A549 (cell line): ENCODE results near the gene NDUFAF3. TPM values are rescaled to one million over a fixed set of nuclear protein-coding genes. Genes with fewer than 3 reads are reported as not detected.

Source experiments
- ATAC-seq, 2 experiments: fragments of 200-7000 bp in 1 of 2; fragments of >200 bp in 1 of 2; cut with Nextera tagmentation in 1 of 2; cut with Tn5 transposase in 1 of 2; 3 replicates each; pipeline versions ENCODE4 v1.8.0 to v1.9.1; 2018 to 2020; ENCODE audit warnings: mild to moderate bottlenecking in 1 of 2, moderate library complexity in 1 of 2
- CTCF ChIA-PET: fragments of 300-600 bp; sonication (Branson Sonifier 250); formaldehyde crosslinking; extraction: SDS; loops from one replicate; lab custom pipeline; 2021; ENCODE audit warnings: antibody characterized with exemption, inconsistent platforms; lab: Yijun Ruan, JAX
- POLR2A ChIA-PET: fragments of 350-600 bp; formaldehyde crosslinking; extraction: SDS; loops from one replicate; lab custom pipeline; 2021; ENCODE audit warnings: antibody characterized with exemption, inconsistent platforms; lab: Yijun Ruan, JAX
- DNase-seq, 2 experiments: peaks; one replicate each; pipeline versions ENCODE4 v3.0.0 to v3.0.0-alpha.2; 2011 to 2016; ENCODE audit warnings: low read depth in 1 of 2, low spot score in 1 of 2
- FAIRE-seq: peaks from 2 replicates; lab custom pipeline; 2011; peaks lifted over from hg19 to GRCh38; lab: Jason Lieb, UNC
- H3K27ac ChIP-seq, 2 experiments: fragments of >200 bp; sonication (Bioruptor Twin); formaldehyde crosslinking; 3 replicates each; pipeline ENCODE4 v1.5.1; 2016 to 2017
- H3K4me1 ChIP-seq: fragments of >200 bp; sonication (Bioruptor Twin); formaldehyde crosslinking; 3 replicates; pipeline ENCODE4 v1.6.1; 2016
- H3K4me2 ChIP-seq: fragments of >200 bp; sonication (Bioruptor Twin); formaldehyde crosslinking; 3 replicates; pipeline ENCODE4 v1.6.1; 2016
- H3K4me3 ChIP-seq: fragments of >200 bp; sonication (Bioruptor Twin); formaldehyde crosslinking; 3 replicates; pipeline ENCODE4 v1.5.1; 2016
- H3K9me3 ChIP-seq: fragments of >200 bp; sonication (Bioruptor Twin); formaldehyde crosslinking; 3 replicates; pipeline ENCODE4 v1.6.1; 2016
- ATOH8 ChIP-seq: fragments of 250-450 bp; sonication (Bioruptor Pico); IDR thresholded peaks from 2 replicates; pipeline ENCODE4 v1.5.0; 2020; ENCODE audit warnings: low read depth, mild to moderate bottlenecking, moderate library complexity
- CBX2 ChIP-seq: fragments of 200-600 bp; sonication (generic); IDR thresholded peaks from 2 replicates; pipeline ENCODE4 v1.6.1; 2016; ENCODE audit warnings: low read depth, mild to moderate bottlenecking, borderline replicate concordance
- CBX8 ChIP-seq: fragments of 200-600 bp; sonication (generic); IDR thresholded peaks from 2 replicates; pipeline ENCODE4 v1.6.1; 2016
- CEBPB ChIP-seq, 2 experiments: fragments of >200 bp in 1 of 2; sonication (Bioruptor Twin) in 1 of 2; formaldehyde crosslinking in 1 of 2; IDR thresholded peaks; 2 replicates each; pipeline ENCODE4 v1.6.1; 2012 to 2016
- CHD4 ChIP-seq: fragments of 200-600 bp; sonication (generic); IDR thresholded peaks from 2 replicates; pipeline ENCODE4 v1.6.1; 2016; ENCODE audit warnings: antibody characterized with exemption, mild to moderate bottlenecking, borderline replicate concordance
- E2F6 ChIP-seq: IDR thresholded peaks from 2 replicates; pipeline ENCODE4 v1.6.1; 2012; ENCODE audit warnings: low read depth, borderline replicate concordance
- EHF ChIP-seq: fragments of 250-450 bp; sonication (Bioruptor Pico); IDR thresholded peaks from 2 replicates; pipeline ENCODE4 v1.5.0; 2020; ENCODE audit warnings: mild to moderate bottlenecking
- EHMT2 ChIP-seq: fragments of 200-600 bp; sonication (generic); IDR thresholded peaks from 2 replicates; pipeline ENCODE4 v1.6.1; 2016; ENCODE audit warnings: antibody characterized with exemption, low read depth, mild to moderate bottlenecking, moderate library complexity
- ESRRA ChIP-seq: fragments of 150-350 bp; IDR thresholded peaks from 2 replicates; pipeline ENCODE4 v1.6.1; 2014; ENCODE audit warnings: mild to moderate bottlenecking, low read length, borderline replicate concordance
- FOXS1 ChIP-seq: fragments of 250-450 bp; sonication (Bioruptor Pico); IDR thresholded peaks from 2 replicates; pipeline ENCODE4 v1.5.0; 2020; ENCODE audit warnings: mild to moderate bottlenecking, moderate library complexity
- HDAC2 ChIP-seq: fragments of 200-600 bp; sonication (generic); IDR thresholded peaks from 2 replicates; pipeline ENCODE4 v1.6.1; 2016
- HEYL ChIP-seq: fragments of 250-450 bp; sonication (Bioruptor Pico); IDR thresholded peaks from 2 replicates; pipeline ENCODE4 v1.8.0; 2021; ENCODE audit warnings: mild to moderate bottlenecking, moderate library complexity
- HMGXB4 ChIP-seq: fragments of 250-450 bp; sonication (Bioruptor Pico); IDR thresholded peaks from 2 replicates; pipeline ENCODE4 v1.5.0; 2021; ENCODE audit warnings: mild to moderate bottlenecking, moderate library complexity, borderline replicate concordance
- HOXB13 ChIP-seq: fragments of 250-450 bp; sonication (Bioruptor Pico); IDR thresholded peaks from 2 replicates; pipeline ENCODE4 v1.5.0; 2020; ENCODE audit warnings: low read depth, mild to moderate bottlenecking, moderate library complexity
- KDM1A ChIP-seq: fragments of 200-600 bp; sonication (generic); IDR thresholded peaks from 2 replicates; pipeline ENCODE4 v1.6.1; 2016; ENCODE audit warnings: low read depth, mild to moderate bottlenecking
- KDM5A ChIP-seq: fragments of 200-600 bp; sonication (generic); IDR thresholded peaks from 2 replicates; pipeline ENCODE4 v1.6.1; 2016; ENCODE audit warnings: antibody characterized with exemption, mild to moderate bottlenecking
- NR3C1 ChIP-seq: fragments of >200 bp; sonication (Bioruptor Twin); formaldehyde crosslinking; IDR thresholded peaks from 3 replicates; pipeline ENCODE4 v1.6.1; 2017
- PHF8 ChIP-seq: fragments of 200-600 bp; sonication (generic); IDR thresholded peaks from 2 replicates; pipeline ENCODE4 v1.6.1; 2016; ENCODE audit warnings: low read depth, mild to moderate bottlenecking, antibody characterized with exemption, moderate library complexity, borderline replicate concordance
- POLR2A ChIP-seq: IDR thresholded peaks from 2 replicates; pipeline ENCODE4 v1.6.1; 2012; ENCODE audit warnings: mild to moderate bottlenecking, low read length
- POLR2AphosphoS2 ChIP-seq: conservative IDR thresholded peaks from 2 replicates; pipeline ENCODE4 v1.6.1; 2012; ENCODE audit warnings: low read length, improper control_type of control experiment, inconsistent platforms
- RARB ChIP-seq: fragments of 250-450 bp; sonication (Bioruptor Pico); IDR thresholded peaks from 2 replicates; pipeline ENCODE4 v1.8.0; 2021; ENCODE audit warnings: mild to moderate bottlenecking, moderate library complexity
- RCOR1 ChIP-seq: fragments of 150-350 bp; IDR thresholded peaks from 2 replicates; pipeline ENCODE4 v1.6.1; 2014; ENCODE audit warnings: antibody characterized with exemption, low read length, low read depth
- REST ChIP-seq: fragments of 200-600 bp; sonication (generic); IDR thresholded peaks from 2 replicates; pipeline ENCODE4 v1.6.1; 2016; ENCODE audit warnings: antibody characterized with exemption, mild to moderate bottlenecking, moderate library complexity
- RNF2 ChIP-seq: fragments of 200-600 bp; sonication (generic); IDR thresholded peaks from 2 replicates; pipeline ENCODE4 v1.6.1; 2016; ENCODE audit warnings: low read depth, mild to moderate bottlenecking, antibody characterized with exemption, moderate library complexity, borderline replicate concordance
- USF2 ChIP-seq: fragments of 450-650 bp; IDR thresholded peaks from 2 replicates; pipeline ENCODE4 v1.6.1; 2014; ENCODE audit warnings: antibody characterized with exemption
- ZC3H11A ChIP-seq: fragments of 450-650 bp; IDR thresholded peaks from 2 replicates; pipeline ENCODE4 v1.6.1; 2014; ENCODE audit warnings: antibody characterized with exemption, mild to moderate bottlenecking
- ZNF302 ChIP-seq: fragments of 250-450 bp; sonication (Bioruptor Pico); IDR thresholded peaks from 2 replicates; pipeline ENCODE4 v1.9.0; 2021; ENCODE audit warnings: inconsistent platforms, mild to moderate bottlenecking, moderate library complexity
- WGBS: methylation state at CpG from one replicate; pipeline ENCODE4 v1.1.6; 2017; ENCODE audit errors: missing lambda C conversion rate; 5-methylcytosine and 5-hydroxymethylcytosine counted together
- polyA plus RNA-seq, 4 experiments: library from polyadenylated mRNA; depleted of rRNA in 3 of 4; stranded (reverse); fragments of >200 nt; fragmentation: RNase III in 1 of 4; extraction: RNeasy Plus Mini Kit Qiagen cat#74134 plus additional on column Dnase treatment in 1 of 4; gene quantifications; 2 replicates in 3 of 4; 3 replicates in 1 of 4; pipeline ENCODE4 v1.2.3, GENCODE V29; 2011 to 2017

The NDUFAF3 gene
- polyA plus RNA-seq, 2 of the 4 experiments (the other 2 are of a cell fraction) = 44.3 to 71.4 TPM

- DNase-seq (no peak), FAIRE-seq (no peak), ATAC-seq (no peak)
- H3K9me3 ChIP-seq = no peaks in the 10 kb centered on the region
- H3K27ac ChIP-seq = no peak overlapping the region
- POLR2A ChIA-PET = no interaction called here
- peaks cover under 1% of the 10 kb centered on the region; the same call in 1 of the 3 replicates for H3K4me1 ChIP-seq
- CTCF ChIA-PET = interaction anchor here (16.7 kb wide), 1 partner anchor 29 kb away, joined by 385 read pairs; the partner anchor contains the start of genes DALRD3, NDUFAF3 and WDR6
- 92% methylated on average over 4 of the region's 4 CpGs for WGBS
- TF ChIP-seq RCOR1 (no peak), HEYL (CRISPR knock-in tag) (no peak), EHMT2 (no peak), ATOH8 (CRISPR knock-in tag) (no peak), REST (no peak), CBX2 (no peak), HDAC2 (no peak), ZNF302 (CRISPR knock-in tag) (no peak), E2F6 (no peak), POLR2A (no peak), ESRRA (no peak), RNF2 (no peak), PHF8 (no peak), CEBPB (IDR thresholded peaks at IDR 0.05) (no peak), NR3C1 (no peak), POLR2AphosphoS2 (no peak), RARB (CRISPR knock-in tag) (no peak), CHD4 (no peak), HOXB13 (no peak)
- no peak overlapping the region for H3K4me3 ChIP-seq
- H3K4me2 ChIP-seq = no peak overlapping the region
Measured at GRCh38 chr3:48983096-48983495, 38.8 kb upstream of the NDUFAF3 start.

GRCh38 chr3:48984663-48985062 is 37.3 kb upstream of the NDUFAF3 start:
- DNase-seq (no peak), FAIRE-seq (no peak), ATAC-seq (no peak)
- Histone ChIP-seq H3K4me1 (peaks cover 12% of the 10 kb centered on the region), H3K9me3 (no peaks in the 10 kb centered on the region), H3K4me2 (no peak overlapping the region), H3K27ac (no peak overlapping the region), H3K4me3 (no peak overlapping the region)
- TF ChIP-seq ATOH8 (CRISPR knock-in tag) (no peak), RNF2 (no peak), CBX8 (no peak), FOXS1 (CRISPR knock-in tag) (no peak), EHF (no peak), KDM1A (no peak), ZC3H11A (no peak), HMGXB4 (CRISPR knock-in tag) (no peak), HOXB13 (no peak), KDM5A (no peak), CHD4 (no peak), USF2 (no peak), ZNF302 (CRISPR knock-in tag) (no peak)
- ChIA-PET CTCF (interaction anchor here (0.6 to 16.7 kb wide), 2 partner anchors 28 to 61 kb away, joined by 3 to 385 read pairs; partner anchors contain the start of genes DALRD3, NDUFAF3 and WDR6), POLR2A (interaction anchor here (1.4 kb wide), 1 partner anchor 37 kb away, joined by 4 read pairs; the partner anchor contains the start of gene NDUFAF3)
